A549 (cell line): ENCODE results near the gene ROBO1. TPM values are rescaled to one million over a fixed set of nuclear protein-coding genes. Genes with fewer than 3 reads are reported as not detected.
A peak's percentile ranks its signal among the peaks of the same experiment; 100 is the strongest.

Source experiments
- ATAC-seq, 2 experiments: fragments of 200-7000 bp in 1 of 2; fragments of >200 bp in 1 of 2; cut with Nextera tagmentation in 1 of 2; cut with Tn5 transposase in 1 of 2; 3 replicates each; pipeline versions ENCODE4 v1.8.0 to v1.9.1; 2018 to 2020; ENCODE audit warnings: mild to moderate bottlenecking in 1 of 2, moderate library complexity in 1 of 2
- CTCF ChIA-PET: fragments of 300-600 bp; sonication (Branson Sonifier 250); formaldehyde crosslinking; extraction: SDS; loops from one replicate; lab custom pipeline; 2021; ENCODE audit warnings: antibody characterized with exemption, inconsistent platforms; lab: Yijun Ruan, JAX
- POLR2A ChIA-PET: fragments of 350-600 bp; formaldehyde crosslinking; extraction: SDS; loops from one replicate; lab custom pipeline; 2021; ENCODE audit warnings: antibody characterized with exemption, inconsistent platforms; lab: Yijun Ruan, JAX
- DNase-seq, 2 experiments: peaks; one replicate each; pipeline versions ENCODE4 v3.0.0 to v3.0.0-alpha.2; 2011 to 2016; ENCODE audit warnings: low read depth in 1 of 2, low spot score in 1 of 2
- FAIRE-seq: peaks from 2 replicates; lab custom pipeline; 2011; peaks lifted over from hg19 to GRCh38; lab: Jason Lieb, UNC
- H3K27ac ChIP-seq, 2 experiments: fragments of >200 bp; sonication (Bioruptor Twin); formaldehyde crosslinking; 3 replicates each; pipeline ENCODE4 v1.5.1; 2016 to 2017
- H3K4me1 ChIP-seq: fragments of >200 bp; sonication (Bioruptor Twin); formaldehyde crosslinking; 3 replicates; pipeline ENCODE4 v1.6.1; 2016
- H3K4me2 ChIP-seq: fragments of >200 bp; sonication (Bioruptor Twin); formaldehyde crosslinking; 3 replicates; pipeline ENCODE4 v1.6.1; 2016
- H3K4me3 ChIP-seq: fragments of >200 bp; sonication (Bioruptor Twin); formaldehyde crosslinking; 3 replicates; pipeline ENCODE4 v1.5.1; 2016
- H3K9me3 ChIP-seq: fragments of >200 bp; sonication (Bioruptor Twin); formaldehyde crosslinking; 3 replicates; pipeline ENCODE4 v1.6.1; 2016
- BHLHE40 ChIP-seq: IDR thresholded peaks from 2 replicates; pipeline ENCODE4 v1.6.1; 2012; ENCODE audit warnings: low read depth, low read length, inconsistent platforms
- CBX2 ChIP-seq: fragments of 200-600 bp; sonication (generic); IDR thresholded peaks from 2 replicates; pipeline ENCODE4 v1.6.1; 2016; ENCODE audit warnings: low read depth, mild to moderate bottlenecking, borderline replicate concordance
- CBX8 ChIP-seq: fragments of 200-600 bp; sonication (generic); IDR thresholded peaks from 2 replicates; pipeline ENCODE4 v1.6.1; 2016
- CEBPB ChIP-seq, 2 experiments: fragments of >200 bp in 1 of 2; sonication (Bioruptor Twin) in 1 of 2; formaldehyde crosslinking in 1 of 2; IDR thresholded peaks; 2 replicates each; pipeline ENCODE4 v1.6.1; 2012 to 2016
- CHD2 ChIP-seq: fragments of 150-350 bp; IDR thresholded peaks from 2 replicates; pipeline ENCODE4 v1.6.1; 2014; ENCODE audit warnings: low read length; ENCODE audit not compliant: partially characterized antibody
- CHD4 ChIP-seq: fragments of 200-600 bp; sonication (generic); IDR thresholded peaks from 2 replicates; pipeline ENCODE4 v1.6.1; 2016; ENCODE audit warnings: antibody characterized with exemption, mild to moderate bottlenecking, borderline replicate concordance
- EHF ChIP-seq: fragments of 250-450 bp; sonication (Bioruptor Pico); IDR thresholded peaks from 2 replicates; pipeline ENCODE4 v1.5.0; 2020; ENCODE audit warnings: mild to moderate bottlenecking
- FOSL2 ChIP-seq, 2 experiments: fragments of 450-650 bp in 1 of 2; fragments of >200 bp in 1 of 2; sonication (Bioruptor Twin) in 1 of 2; formaldehyde crosslinking; IDR thresholded peaks; 2 replicates each; pipeline versions ENCODE4 v1.5.0 to v1.6.1; 2016 to 2020; ENCODE audit warnings: mild to moderate bottlenecking in 1 of 2, moderate library complexity in 1 of 2
- FOXS1 ChIP-seq: fragments of 250-450 bp; sonication (Bioruptor Pico); IDR thresholded peaks from 2 replicates; pipeline ENCODE4 v1.5.0; 2020; ENCODE audit warnings: mild to moderate bottlenecking, moderate library complexity
- GATA3 ChIP-seq: IDR thresholded peaks from 2 replicates; pipeline ENCODE4 v1.6.1; 2012; ENCODE audit warnings: borderline replicate concordance
- HOXA7 ChIP-seq: fragments of 250-450 bp; sonication (Bioruptor Pico); IDR thresholded peaks from 2 replicates; pipeline ENCODE4 v1.5.0; 2020; ENCODE audit warnings: mild to moderate bottlenecking, moderate library complexity
- HOXB13 ChIP-seq: fragments of 250-450 bp; sonication (Bioruptor Pico); IDR thresholded peaks from 2 replicates; pipeline ENCODE4 v1.5.0; 2020; ENCODE audit warnings: low read depth, mild to moderate bottlenecking, moderate library complexity
- HOXB5 ChIP-seq: fragments of 250-450 bp; sonication (Bioruptor Pico); IDR thresholded peaks from 2 replicates; pipeline ENCODE4 v1.5.0; 2020; ENCODE audit warnings: mild to moderate bottlenecking, moderate library complexity
- JUN ChIP-seq, 2 experiments: fragments of >200 bp; sonication (Bioruptor Twin); formaldehyde crosslinking; IDR thresholded peaks; 2 replicates in 1 of 2; 3 replicates in 1 of 2; pipeline ENCODE4 v1.6.1; 2016 to 2017
- KDM1A ChIP-seq: fragments of 200-600 bp; sonication (generic); IDR thresholded peaks from 2 replicates; pipeline ENCODE4 v1.6.1; 2016; ENCODE audit warnings: low read depth, mild to moderate bottlenecking
- KDM5A ChIP-seq: fragments of 200-600 bp; sonication (generic); IDR thresholded peaks from 2 replicates; pipeline ENCODE4 v1.6.1; 2016; ENCODE audit warnings: antibody characterized with exemption, mild to moderate bottlenecking
- MAFK ChIP-seq: fragments of 450-650 bp; IDR thresholded peaks from 2 replicates; pipeline ENCODE4 v1.6.1; 2014; ENCODE audit not compliant: partially characterized antibody
- MAZ ChIP-seq: fragments of 150-350 bp; IDR thresholded peaks from 2 replicates; pipeline ENCODE4 v1.6.1; 2014; ENCODE audit warnings: antibody characterized with exemption, low read depth, low read length, borderline replicate concordance
- NFE2L2 ChIP-seq: fragments of 150-350 bp; conservative IDR thresholded peaks from 2 replicates; pipeline ENCODE4 v1.6.1; 2014; ENCODE audit warnings: low read length
- NPAS2 ChIP-seq: fragments of 250-450 bp; sonication (Bioruptor Pico); IDR thresholded peaks from 2 replicates; pipeline ENCODE4 v1.8.0; 2022; ENCODE audit warnings: mild to moderate bottlenecking, moderate library complexity, borderline replicate concordance
- NR3C1 ChIP-seq: fragments of >200 bp; sonication (Bioruptor Twin); formaldehyde crosslinking; IDR thresholded peaks from 3 replicates; pipeline ENCODE4 v1.6.1; 2017
- PHF8 ChIP-seq: fragments of 200-600 bp; sonication (generic); IDR thresholded peaks from 2 replicates; pipeline ENCODE4 v1.6.1; 2016; ENCODE audit warnings: low read depth, mild to moderate bottlenecking, antibody characterized with exemption, moderate library complexity, borderline replicate concordance
- POLR2AphosphoS2 ChIP-seq: conservative IDR thresholded peaks from 2 replicates; pipeline ENCODE4 v1.6.1; 2012; ENCODE audit warnings: low read length, improper control_type of control experiment, inconsistent platforms
- RAD21 ChIP-seq, 2 experiments: fragments of >200 bp in 1 of 2; sonication (Bioruptor Twin) in 1 of 2; formaldehyde crosslinking in 1 of 2; IDR thresholded peaks in 1 of 2; conservative IDR thresholded peaks in 1 of 2; 2 replicates in 1 of 2; 3 replicates in 1 of 2; pipeline ENCODE4 v1.6.1; 2012 to 2018; ENCODE audit warnings: inconsistent platforms in 1 of 2
- RCOR1 ChIP-seq: fragments of 150-350 bp; IDR thresholded peaks from 2 replicates; pipeline ENCODE4 v1.6.1; 2014; ENCODE audit warnings: antibody characterized with exemption, low read length, low read depth
- RFX5 ChIP-seq: fragments of 450-650 bp; IDR thresholded peaks from 2 replicates; pipeline ENCODE4 v1.7.1; 2014; ENCODE audit warnings: antibody characterized with exemption, mild to moderate bottlenecking, moderate library complexity
- RNF2 ChIP-seq: fragments of 200-600 bp; sonication (generic); IDR thresholded peaks from 2 replicates; pipeline ENCODE4 v1.6.1; 2016; ENCODE audit warnings: low read depth, mild to moderate bottlenecking, antibody characterized with exemption, moderate library complexity, borderline replicate concordance
- SMC3 ChIP-seq: fragments of >200 bp; sonication (Bioruptor Twin); formaldehyde crosslinking; IDR thresholded peaks from 3 replicates; pipeline ENCODE4 v1.6.1; 2018; ENCODE audit warnings: inconsistent platforms
- ZNF302 ChIP-seq: fragments of 250-450 bp; sonication (Bioruptor Pico); IDR thresholded peaks from 2 replicates; pipeline ENCODE4 v1.9.0; 2021; ENCODE audit warnings: inconsistent platforms, mild to moderate bottlenecking, moderate library complexity
- ZSCAN20 ChIP-seq: fragments of 250-450 bp; sonication (Bioruptor Pico); IDR thresholded peaks from 2 replicates; pipeline ENCODE4 v1.8.0; 2022; ENCODE audit warnings: mild to moderate bottlenecking, moderate library complexity
- WGBS: methylation state at CpG from one replicate; pipeline ENCODE4 v1.1.6; 2017; ENCODE audit errors: missing lambda C conversion rate; 5-methylcytosine and 5-hydroxymethylcytosine counted together
- polyA plus RNA-seq, 4 experiments: library from polyadenylated mRNA; depleted of rRNA in 3 of 4; stranded (reverse); fragments of >200 nt; fragmentation: RNase III in 1 of 4; extraction: RNeasy Plus Mini Kit Qiagen cat#74134 plus additional on column Dnase treatment in 1 of 4; gene quantifications; 2 replicates in 3 of 4; 3 replicates in 1 of 4; pipeline ENCODE4 v1.2.3, GENCODE V29; 2011 to 2017
- TF ChIP-seq, protein P1 (sequence below): fragments of >200 bp; sonication (Bioruptor Twin); formaldehyde crosslinking; IDR thresholded peaks from 3 replicates; pipeline ENCODE4 v1.5.1; 2016
- TF ChIP-seq, protein P2 (sequence below): fragments of 150-350 bp; IDR thresholded peaks from 2 replicates; pipeline ENCODE4 v1.6.1; 2014; ENCODE audit warnings: low read depth, mild to moderate bottlenecking, low read length

The ROBO1 gene
- polyA plus RNA-seq, 2 of the 4 experiments (the other 2 are of a cell fraction): 25.3 to 35.6 TPM

DNA sequence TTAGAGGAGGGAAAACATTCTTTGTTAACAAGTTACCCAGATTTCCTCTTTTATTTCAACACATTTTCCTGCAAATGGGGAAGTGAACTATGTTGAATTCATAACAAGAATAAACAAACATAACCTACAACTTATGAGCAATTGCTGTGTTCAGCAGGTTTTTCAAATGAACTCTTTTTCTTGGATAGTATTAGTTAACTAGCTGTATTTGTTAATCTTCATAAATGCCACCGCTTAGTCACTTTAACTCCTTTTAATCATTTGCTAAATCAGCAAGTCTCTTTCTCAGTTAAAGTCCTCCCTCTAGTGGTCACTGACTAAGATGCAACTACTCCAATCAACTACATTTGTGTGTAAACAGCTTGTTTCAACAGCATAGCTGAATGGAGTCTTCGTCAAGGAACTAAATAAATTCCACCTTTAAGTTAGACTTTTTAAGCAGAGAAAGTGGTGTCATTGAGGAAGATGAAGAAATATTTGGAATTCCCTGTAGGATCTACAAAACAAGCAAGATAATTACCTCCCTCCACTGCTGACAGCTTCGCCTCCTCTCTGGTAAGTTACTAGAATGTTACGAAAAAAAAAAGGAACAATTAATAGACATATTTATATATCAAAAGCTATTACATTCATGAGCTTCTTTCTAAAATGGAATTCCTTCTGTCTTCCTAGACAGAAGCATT is 1122.0 kb downstream of the ROBO1 start:
- TF ChIP-seq FOXS1 (CRISPR knock-in tag): no peak
- no peak for TF ChIP-seq HOXB13
- no peak for TF ChIP-seq CHD2
- no peak for TF ChIP-seq PHF8
- no peak for TF ChIP-seq POLR2AphosphoS2
- no peak for TF ChIP-seq MAZ
- TF ChIP-seq SMC3: peak; percentile 70
- TF ChIP-seq KDM1A: no peak
- TF ChIP-seq RAD21 (conservative IDR thresholded peaks at IDR 0.05 in 1 of 2, IDR thresholded peaks at IDR 0.05 in 1 of 2): peak; percentile 86 to 89
- no peak for TF ChIP-seq HOXA7
- no peak for TF ChIP-seq CBX2
- TF ChIP-seq BHLHE40: no peak
- TF ChIP-seq FOSL2 (IDR thresholded peaks at IDR 0.05): no peak
- TF ChIP-seq FOSL2 (CRISPR knock-in tag; IDR thresholded peaks at IDR 0.05): no peak
- TF ChIP-seq HOXB5 (CRISPR knock-in tag): no peak
- no peak for TF ChIP-seq KDM5A
- no peak for TF ChIP-seq ZNF302 (CRISPR knock-in tag)
- TF ChIP-seq, protein P1, sequence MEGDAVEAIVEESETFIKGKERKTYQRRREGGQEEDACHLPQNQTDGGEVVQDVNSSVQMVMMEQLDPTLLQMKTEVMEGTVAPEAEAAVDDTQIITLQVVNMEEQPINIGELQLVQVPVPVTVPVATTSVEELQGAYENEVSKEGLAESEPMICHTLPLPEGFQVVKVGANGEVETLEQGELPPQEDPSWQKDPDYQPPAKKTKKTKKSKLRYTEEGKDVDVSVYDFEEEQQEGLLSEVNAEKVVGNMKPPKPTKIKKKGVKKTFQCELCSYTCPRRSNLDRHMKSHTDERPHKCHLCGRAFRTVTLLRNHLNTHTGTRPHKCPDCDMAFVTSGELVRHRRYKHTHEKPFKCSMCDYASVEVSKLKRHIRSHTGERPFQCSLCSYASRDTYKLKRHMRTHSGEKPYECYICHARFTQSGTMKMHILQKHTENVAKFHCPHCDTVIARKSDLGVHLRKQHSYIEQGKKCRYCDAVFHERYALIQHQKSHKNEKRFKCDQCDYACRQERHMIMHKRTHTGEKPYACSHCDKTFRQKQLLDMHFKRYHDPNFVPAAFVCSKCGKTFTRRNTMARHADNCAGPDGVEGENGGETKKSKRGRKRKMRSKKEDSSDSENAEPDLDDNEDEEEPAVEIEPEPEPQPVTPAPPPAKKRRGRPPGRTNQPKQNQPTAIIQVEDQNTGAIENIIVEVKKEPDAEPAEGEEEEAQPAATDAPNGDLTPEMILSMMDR: peak; percentile 80
- peak; percentile 96 for TF ChIP-seq MAFK
- no peak for TF ChIP-seq RCOR1
- TF ChIP-seq, protein P2, sequence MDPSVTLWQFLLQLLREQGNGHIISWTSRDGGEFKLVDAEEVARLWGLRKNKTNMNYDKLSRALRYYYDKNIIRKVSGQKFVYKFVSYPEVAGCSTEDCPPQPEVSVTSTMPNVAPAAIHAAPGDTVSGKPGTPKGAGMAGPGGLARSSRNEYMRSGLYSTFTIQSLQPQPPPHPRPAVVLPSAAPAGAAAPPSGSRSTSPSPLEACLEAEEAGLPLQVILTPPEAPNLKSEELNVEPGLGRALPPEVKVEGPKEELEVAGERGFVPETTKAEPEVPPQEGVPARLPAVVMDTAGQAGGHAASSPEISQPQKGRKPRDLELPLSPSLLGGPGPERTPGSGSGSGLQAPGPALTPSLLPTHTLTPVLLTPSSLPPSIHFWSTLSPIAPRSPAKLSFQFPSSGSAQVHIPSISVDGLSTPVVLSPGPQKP: no peak
- 42% methylated on average over 4 of the region's 4 CpGs for WGBS
- H3K4me3 ChIP-seq: no peak overlapping the region
- ATAC-seq (peak in 1 of 2 experiments; percentile 74; a peak in 3 of 6 replicates), DNase-seq (peak; percentile 18 to 79), FAIRE-seq (peak; percentile 91)
- no peak overlapping the region for H3K4me2 ChIP-seq
- ChIA-PET POLR2A (no interaction called here), CTCF (interaction anchor here (0.6 to 4.9 kb wide), 16 partner anchors 8 to 1608 kb away, joined by 3 to 23 read pairs (median 3); no protein-coding TSS in a partner anchor)
- H3K9me3 ChIP-seq: no peaks in the 10 kb centered on the region
- H3K27ac ChIP-seq: no peak overlapping the region
- H3K4me1 ChIP-seq: no peaks in the 10 kb centered on the region

DNA sequence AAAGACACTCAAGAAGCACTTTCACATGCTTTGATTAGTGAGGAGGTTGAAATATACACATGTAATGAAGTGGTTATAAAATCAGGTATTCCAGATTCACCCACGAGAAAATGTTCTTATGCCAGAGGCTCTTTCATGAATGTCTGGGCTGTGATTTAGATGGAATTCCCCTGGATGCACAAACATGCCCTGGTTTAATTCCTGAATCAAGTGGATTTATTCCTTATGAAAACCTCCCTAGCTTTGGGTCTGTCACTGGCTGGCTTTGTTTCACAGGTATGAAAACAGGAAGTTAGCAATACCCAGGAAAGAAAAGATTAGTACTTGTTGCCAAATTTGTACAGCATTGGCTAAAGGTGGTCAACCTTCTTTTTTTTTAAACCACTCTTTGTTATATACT is 1123.0 kb downstream of the ROBO1 start:
- ChIA-PET CTCF (interaction anchor here (1.3 to 4.9 kb wide), 6 partner anchors 12 to 1607 kb away, joined by 3 to 23 read pairs (median 6); no protein-coding TSS in a partner anchor), POLR2A (no interaction called here)
- H3K4me1 ChIP-seq: no peaks in the 10 kb centered on the region
- TF ChIP-seq NPAS2 (CRISPR knock-in tag) (no peak), SMC3 (no peak), POLR2AphosphoS2 (no peak), ZNF302 (CRISPR knock-in tag) (no peak), GATA3 (no peak), CBX2 (no peak), EHF (no peak), CHD4 (no peak), ZSCAN20 (CRISPR knock-in tag) (no peak), FOXS1 (CRISPR knock-in tag) (no peak), CEBPB (IDR thresholded peaks at IDR 0.05) (no peak), RFX5 (no peak), NFE2L2 (no peak), KDM5A (no peak), CBX8 (no peak), RNF2 (no peak), MAZ (no peak), NR3C1 (no peak), JUN (IDR thresholded peaks at IDR 0.05) (no peak)
- FAIRE-seq: no peak
- H3K4me2 ChIP-seq: no peak overlapping the region
- no peak for DNase-seq
- 33% methylated on average over 1 of the region's 1 CpG for WGBS
- ATAC-seq: no peak
- H3K4me3 ChIP-seq: no peak overlapping the region
- H3K27ac ChIP-seq: no peak overlapping the region
- no peaks in the 10 kb centered on the region for H3K9me3 ChIP-seq
